LoVo (cell line): ENCODE data around the gene SIK3.

ENCODE experiments used
- DNase-seq: peaks from one replicate; pipeline ENCODE4 v3.0.0-alpha.2; 2016; ENCODE audit warnings: low spot score

The SIK3 gene

GRCh38 chr11:116793772-116794097 lies 304.5 kb downstream of the SIK3 start:
- no peak for DNase-seq
